HG03039 (cell line): ENCODE data around the gene CALR3.
"Not testable (repeated sequence)": the region's sequence is repeated elsewhere in the genome, so short reads cannot be mapped to it uniquely, and the experiment has no call there.

ENCODE experiments used
- ATAC-seq: cut with Tn5 transposase; IDR thresholded peaks from one replicate; pipeline ENCODE4 v1.9.1; 2021; ENCODE audit warnings: mild to moderate bottlenecking, moderate library complexity; ENCODE audit not compliant: unreplicated experiment

CALR3 gene

GRCh38 chr19:16459680-16460079 is 36.3 kb downstream of the CALR3 start:
- no peak for ATAC-seq

GRCh38 chr19:16458391-16459341 is 37.3 kb downstream of the CALR3 start:
- no peak for ATAC-seq

- ATAC-seq, result no peak
Observed at GRCh38 chr19:16457954-16458331, 38.0 kb downstream of the CALR3 start.

GRCh38 chr19:16457195-16457953 is 38.6 kb downstream of the CALR3 start:
- ATAC-seq, result no peak

GRCh38 chr19:16456652-16457194 is 39.2 kb downstream of the CALR3 start:
- no peak for ATAC-seq

- no peak for ATAC-seq
Observed at GRCh38 chr19:16455489-16455888, 40.5 kb downstream of the CALR3 start.

GRCh38 chr19:16454351-16454918 is 41.5 kb downstream of the CALR3 start:
- no peak for ATAC-seq

GRCh38 chr19:16452325-16452724 is 43.6 kb downstream of the CALR3 start:
- ATAC-seq, result no peak

GRCh38 chr19:16449330-16449961 is 46.5 kb downstream of the CALR3 start:
- ATAC-seq, result no peak

GRCh38 chr19:16448872-16449271 is 47.1 kb downstream of the CALR3 start:
- not testable (repeated sequence) for ATAC-seq

GRCh38 chr19:16446724-16447368 is 49.1 kb downstream of the CALR3 start:
- no peak for ATAC-seq

GRCh38 chr19:16446108-16446723 is 49.8 kb downstream of the CALR3 start:
- peak; percentile 35 for ATAC-seq

- ATAC-seq, result no peak
Observed at GRCh38 chr19:16445238-16446107, 50.5 kb downstream of the CALR3 start.

GRCh38 chr19:16444269-16444600 is 51.7 kb downstream of the CALR3 start:
- ATAC-seq, result no peak

- no peak for ATAC-seq
Observed at GRCh38 chr19:16442386-16443276, 53.3 kb downstream of the CALR3 start.

GRCh38 chr19:16441661-16442162 is 54.3 kb downstream of the CALR3 start:
- ATAC-seq, result no peak

- no peak for ATAC-seq
Observed at GRCh38 chr19:16436780-16437332, 59.1 kb downstream of the CALR3 start.
